Pulmonary artery endothelial cell (primary cell): Measurements from ENCODE around the gene UBE3A. TPM values are rescaled to one million over a fixed set of nuclear protein-coding genes. Genes with fewer than 3 reads are reported as not detected.
A peak's percentile ranks its signal among the peaks of the same experiment; 100 is the strongest.
"Not testable (repeated sequence)": the region's sequence is repeated elsewhere in the genome, so short reads cannot be mapped to it uniquely, and the experiment has no call there.

Experiments used
- DNase-seq: peaks from one replicate; pipeline ENCODE4 v3.0.0-alpha.2; 2011; ENCODE audit warnings: low read depth, low spot score
- total RNA-seq: library from RNA; depleted of rRNA; stranded (reverse); fragments of >200 nt; gene quantifications from 2 replicates; pipeline ENCODE4 v1.2.3, GENCODE V29; 2014

Gene UBE3A
- total RNA-seq, result 60.8 and 70.2 TPM in 2 replicates

DNA sequence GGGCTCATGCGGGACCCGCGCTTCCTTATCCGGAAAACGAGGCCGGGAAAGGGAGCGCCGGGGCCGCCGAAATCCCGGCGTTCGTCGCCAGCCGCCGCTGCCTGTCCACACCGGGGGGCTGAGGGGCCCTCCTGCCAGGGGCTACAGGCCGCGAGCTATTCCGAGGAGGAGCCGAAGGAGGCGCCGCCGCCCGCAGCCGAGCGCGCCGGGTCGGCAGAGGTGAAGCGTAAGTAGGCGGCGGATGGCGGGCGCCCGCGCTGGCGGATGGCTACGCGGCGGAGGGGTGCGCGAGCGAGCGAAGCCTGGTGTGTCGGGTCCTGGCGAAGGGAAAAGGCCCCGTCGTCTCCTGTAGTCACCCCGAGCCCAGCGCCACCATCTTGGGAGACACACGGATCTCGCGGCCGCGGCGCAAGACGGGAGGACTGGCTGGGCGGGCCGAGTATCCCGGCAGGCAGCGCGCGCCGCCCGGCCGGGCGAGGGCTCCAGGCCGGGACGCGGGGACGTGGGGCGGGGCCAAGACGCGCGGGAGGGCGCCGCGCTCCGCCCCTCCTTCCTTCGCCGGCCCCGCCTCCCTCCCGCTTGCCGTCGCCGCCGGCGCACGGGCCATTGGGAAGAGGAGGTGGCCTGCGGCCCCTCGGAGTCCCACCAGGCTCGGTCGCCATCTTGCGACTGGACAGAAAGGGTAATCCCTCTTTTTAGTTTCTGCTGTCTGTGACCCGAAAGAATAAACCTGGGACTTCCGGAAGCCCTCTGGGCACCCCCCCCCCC lies at the start of gene UBE3A:
Gene UBE3A, minus strand, starts transcription at position 424 of the 768 bp plus-strand sequence. CDS start 29,917 bp downstream, outside the sequence.
- peak; percentile 75 for DNase-seq

DNA sequence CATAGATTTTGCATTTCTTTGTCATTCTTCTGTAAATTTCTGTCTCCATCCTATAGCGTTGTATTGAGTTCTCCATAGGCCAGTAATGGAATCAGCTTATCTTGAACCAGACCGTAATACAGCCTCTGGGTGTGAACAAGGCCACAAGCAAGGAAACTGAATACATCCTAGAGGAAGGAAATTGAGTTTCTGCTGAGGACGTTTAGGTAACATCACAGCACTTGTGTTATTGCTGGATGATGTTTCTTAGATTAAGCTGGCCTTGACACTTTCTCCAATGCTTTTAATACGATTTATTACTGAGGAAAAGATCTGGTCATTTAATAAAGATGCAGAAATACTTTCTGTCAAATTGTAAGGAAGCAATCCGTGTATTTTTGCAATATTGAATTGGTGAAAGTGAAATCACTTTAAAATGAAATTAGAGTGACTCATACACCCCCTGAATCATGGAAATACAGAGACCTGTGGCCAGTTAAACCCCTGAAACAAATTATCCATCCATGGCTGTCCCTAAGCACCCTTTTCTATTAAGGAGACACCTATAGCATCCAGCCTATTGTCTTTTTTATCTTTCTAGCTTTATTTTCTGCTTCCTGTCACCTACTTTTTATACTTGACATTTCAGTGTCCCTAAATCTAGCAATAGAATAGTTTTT lies 48.5 kb upstream of the UBE3A start:
- no peak for DNase-seq

DNA sequence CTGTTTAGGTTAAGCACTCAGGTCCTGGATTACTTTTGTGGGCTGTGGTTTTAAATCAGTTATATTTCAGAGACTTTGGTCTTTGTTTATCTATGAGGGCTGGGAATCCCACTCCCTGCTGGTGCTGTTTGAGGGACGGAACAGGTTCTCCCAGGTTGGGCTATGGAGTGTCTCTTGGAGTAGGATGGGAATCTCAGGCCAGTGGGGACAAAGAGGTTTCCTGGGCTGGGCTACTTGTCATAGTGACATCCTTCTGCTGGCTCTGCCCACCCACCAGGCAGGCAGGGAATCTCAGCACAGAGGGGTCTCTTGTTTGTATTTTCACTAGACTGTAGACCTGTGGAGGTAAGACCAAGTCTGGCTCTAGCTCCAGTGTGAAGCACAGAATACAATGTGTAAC lies 47.2 kb upstream of the UBE3A start:
- DNase-seq, result no peak

DNA sequence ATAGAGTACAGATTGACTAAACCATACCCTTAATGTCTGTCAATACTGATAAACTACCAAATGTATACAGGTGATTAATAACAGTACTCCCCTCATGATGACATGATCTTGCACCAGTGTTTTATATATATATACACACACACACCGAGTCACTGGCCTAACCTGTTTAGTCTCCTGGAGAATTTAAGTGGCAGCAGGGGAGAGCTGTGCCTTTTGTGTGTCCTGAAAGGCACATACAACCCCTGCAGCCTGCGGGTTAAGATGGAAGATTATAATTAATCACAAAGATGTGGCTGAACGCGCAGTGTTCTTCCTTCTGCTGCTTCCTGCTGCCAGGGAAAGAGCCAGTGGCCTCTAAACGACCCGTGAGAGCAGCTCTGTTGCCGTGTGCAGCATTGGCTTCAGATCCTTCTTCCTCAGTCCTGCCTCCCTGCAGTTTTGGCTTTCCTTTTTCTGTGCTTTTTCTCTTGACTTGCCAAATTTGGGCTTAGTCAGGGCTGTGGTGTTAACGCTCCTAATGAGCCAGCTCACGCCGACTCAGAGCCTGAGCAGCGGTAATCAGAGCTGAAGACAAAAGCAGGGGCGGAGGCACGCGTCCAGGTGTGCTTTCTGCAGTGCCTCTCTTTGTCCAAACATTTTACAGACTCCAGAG lies 42.5 kb upstream of the UBE3A start:
- no peak for DNase-seq

DNA sequence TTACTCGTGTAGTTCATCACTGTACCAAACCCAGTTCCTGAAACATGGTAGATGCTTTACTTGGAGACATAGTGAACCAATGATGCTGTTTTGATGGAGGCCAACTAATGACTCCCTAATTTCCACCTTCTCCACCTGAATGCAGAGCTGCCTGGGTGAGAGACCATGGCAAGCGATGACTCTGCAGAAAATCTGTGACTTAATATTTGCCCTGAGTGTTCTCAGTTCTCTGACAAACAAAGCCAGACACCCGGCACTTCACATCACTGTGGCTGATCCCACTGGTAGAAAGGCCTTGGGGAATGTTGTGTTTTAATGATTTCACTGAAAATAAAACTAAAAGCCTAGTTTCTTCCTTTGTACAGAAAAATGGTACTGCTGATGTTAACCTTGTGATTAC lies 39.5 kb upstream of the UBE3A start:
- DNase-seq, result no peak

DNA sequence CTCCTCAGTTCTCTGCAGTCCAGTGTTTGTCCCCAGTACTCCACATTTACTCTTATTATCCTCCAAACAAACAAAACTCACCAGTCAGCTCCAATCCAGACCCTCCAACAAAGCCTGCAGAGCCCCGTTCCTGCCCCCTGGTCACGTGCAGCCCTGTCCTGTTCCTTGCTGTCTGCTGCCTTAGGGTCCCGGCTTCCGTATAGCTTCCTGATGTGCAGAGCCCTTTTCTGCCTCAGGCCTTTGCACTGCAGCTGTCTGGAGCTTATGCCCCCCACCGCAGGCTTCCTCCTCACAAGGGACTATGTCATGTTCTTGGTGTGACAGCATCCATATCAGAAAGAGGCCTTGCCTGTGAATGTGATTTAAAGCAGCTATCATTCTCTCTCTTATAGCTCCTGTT lies 39.0 kb upstream of the UBE3A start:
- DNase-seq, result no peak

DNA sequence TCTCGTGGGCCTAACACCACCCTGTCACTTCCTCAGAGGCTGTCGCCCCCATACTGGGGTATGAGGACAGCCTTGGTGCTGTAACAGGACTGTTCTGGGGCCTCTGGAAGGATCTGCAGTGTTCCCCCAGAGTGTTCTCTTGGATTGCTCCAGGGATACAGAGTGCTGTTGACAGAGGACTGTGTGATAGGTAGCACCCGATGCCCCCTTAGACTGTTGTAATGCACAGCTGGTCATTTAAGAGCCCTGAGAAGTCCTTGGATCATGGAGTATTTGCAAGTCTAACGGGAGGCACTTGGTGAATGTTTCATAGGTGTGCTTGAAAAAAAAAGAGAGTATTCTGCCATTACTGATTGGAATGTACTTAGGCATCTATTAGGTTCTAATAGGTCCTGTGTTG lies 35.4 kb upstream of the UBE3A start:
- no peak for DNase-seq

DNA sequence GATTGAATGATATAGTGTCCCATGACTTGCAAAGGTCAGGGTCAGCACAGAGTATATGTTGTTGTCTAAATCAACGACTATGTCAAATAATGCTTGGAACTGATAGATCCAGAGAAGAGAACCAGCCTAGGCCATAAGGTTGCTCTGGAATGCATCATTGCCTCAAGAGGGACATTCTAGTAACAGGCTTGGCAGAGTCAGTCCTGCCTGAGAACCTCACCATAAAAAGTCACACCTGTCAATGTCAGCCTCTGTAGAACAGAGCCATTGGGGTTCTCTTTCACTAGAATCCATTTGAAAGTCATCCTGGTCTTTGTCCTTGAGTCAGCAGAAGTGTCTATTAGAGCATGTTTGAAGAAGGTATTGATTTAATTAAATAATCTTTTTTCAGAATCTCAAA lies 31.4 kb upstream of the UBE3A start:
- no peak for DNase-seq

DNA sequence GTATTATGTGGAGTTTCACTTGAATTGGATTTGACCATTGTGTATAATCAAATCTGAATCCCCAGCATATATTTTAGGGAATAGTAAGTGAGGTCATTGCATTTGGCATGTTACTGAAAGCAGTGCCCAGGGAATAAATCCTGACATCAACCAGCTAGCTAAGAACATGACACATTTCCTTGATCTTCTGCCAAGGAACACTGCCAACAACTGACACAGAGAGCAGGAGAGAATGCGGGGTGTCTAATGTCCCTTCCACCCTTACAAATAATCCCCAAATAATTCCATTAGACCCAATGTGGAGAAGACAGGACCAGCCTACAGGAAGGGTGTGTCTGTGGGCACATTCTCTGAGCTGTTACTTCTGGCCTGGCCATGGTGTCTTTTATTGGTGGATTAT lies 30.6 kb upstream of the UBE3A start:
- DNase-seq, result no peak

DNA sequence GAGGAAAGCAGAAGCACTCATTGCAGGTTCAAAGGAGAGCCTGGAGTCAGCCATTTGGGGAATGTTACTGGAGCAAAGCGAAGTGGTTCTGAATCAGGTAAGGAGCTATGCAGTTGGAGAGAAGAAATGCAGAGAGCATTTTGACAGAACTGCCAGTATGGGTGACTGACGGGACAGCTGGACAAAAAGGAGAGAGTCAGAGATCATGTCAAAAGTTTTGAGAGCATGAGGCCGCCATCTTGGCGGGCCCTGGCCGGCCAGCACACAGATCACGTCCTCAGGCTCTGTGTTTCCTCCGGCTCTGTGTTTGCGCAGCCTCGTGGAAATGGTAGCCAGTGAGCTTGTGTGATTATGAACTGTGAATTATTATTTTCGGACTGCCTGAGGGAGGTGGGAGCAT lies 29.8 kb upstream of the UBE3A start:
- DNase-seq, result no peak

DNA sequence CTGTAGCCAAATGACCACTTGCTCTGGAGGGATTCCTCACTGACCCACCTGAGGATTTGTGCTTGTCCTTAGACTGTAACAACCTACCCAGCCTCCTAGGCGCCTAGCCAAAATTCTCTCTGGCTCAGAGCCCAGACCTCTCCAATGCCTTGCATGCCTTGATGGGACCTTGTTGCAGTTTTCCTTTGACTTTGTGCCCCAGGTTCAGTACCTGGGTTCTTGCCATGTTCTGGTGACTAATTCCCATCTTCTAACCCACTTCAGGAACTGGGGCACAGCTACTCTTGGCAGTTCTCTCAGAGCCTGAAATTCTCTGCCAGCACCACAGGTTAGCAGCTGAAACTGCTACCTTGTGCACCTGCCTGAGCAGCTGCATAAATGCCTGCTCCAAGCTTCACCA lies 27.0 kb upstream of the UBE3A start:
- DNase-seq, result no peak

DNA sequence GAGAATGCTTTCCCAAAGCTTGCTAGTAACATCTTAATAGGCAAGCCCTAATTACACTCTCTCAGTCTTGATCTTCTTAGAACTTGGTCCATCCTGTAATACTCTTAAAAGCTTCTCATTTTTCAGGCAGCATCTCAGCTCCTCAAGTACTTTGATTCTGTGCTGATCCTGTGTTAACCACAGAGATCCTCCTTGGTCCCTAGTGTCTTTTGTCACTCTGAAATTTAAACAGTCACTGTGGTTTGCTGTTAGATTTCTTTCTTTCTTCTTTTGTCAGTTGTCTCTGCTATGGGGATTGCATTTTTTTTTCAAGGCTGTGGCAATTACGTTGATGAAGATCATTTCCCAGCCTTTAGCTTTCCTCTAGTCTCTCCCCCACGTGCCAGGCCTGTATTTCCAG lies 26.0 kb upstream of the UBE3A start:
- DNase-seq, result no peak

DNA sequence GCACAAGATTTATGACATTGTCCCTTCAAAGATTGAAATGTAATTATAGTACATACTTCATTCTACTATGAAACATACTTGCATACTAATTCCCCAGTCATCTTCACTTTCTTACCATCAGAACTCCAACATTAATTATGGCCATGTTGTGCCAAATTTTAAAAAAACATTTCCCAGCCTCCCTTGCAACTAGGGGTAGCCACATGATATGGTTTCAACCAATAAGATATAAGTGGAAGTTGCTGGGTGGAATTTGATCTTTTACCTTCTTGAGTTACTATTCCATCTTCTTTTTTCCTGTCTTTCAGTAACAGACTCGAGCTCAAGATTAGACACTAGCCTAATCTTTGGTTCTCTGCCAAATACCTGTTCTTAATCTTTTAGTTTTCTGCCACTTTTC lies 25.6 kb upstream of the UBE3A start:
- DNase-seq, result no peak

DNA sequence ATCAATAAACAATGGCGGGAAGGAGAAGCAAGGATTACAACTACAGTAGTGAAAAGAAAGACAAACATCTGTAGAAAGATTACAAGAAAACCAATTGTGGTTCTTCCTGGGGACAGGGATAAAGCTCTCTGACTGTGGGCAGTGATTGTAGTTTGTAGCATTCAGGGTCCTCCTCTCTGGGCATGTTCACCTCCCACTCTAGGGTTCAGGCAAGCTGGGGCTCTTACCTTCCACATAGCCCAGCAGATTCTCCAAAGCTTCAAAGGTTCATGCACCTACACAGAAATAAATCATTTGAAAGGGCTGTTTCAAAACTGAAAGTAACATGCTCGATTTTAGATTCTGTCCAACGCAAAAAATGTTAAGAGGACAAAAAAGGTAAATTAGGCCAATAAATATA lies 17.4 kb upstream of the UBE3A start:
- no peak for DNase-seq

DNA sequence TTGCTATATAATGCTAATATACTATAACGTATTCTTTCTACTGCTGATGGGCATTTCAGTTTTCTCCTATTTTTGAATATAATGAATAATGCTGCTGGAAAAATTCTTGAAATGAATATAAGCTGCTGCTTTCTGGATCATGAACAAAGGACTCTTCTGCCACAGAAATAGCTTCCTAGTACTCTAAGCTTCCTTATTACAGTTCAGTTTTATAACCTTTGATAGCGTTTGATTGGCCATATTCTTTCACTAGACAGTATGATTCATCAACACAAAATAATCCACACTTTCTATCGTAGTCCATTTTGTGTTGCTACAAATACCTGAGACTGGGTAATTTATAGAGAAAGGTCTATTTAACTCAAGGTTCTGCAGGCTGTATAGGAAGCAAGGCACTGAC lies 16.4 kb upstream of the UBE3A start:
- no peak for DNase-seq

DNA sequence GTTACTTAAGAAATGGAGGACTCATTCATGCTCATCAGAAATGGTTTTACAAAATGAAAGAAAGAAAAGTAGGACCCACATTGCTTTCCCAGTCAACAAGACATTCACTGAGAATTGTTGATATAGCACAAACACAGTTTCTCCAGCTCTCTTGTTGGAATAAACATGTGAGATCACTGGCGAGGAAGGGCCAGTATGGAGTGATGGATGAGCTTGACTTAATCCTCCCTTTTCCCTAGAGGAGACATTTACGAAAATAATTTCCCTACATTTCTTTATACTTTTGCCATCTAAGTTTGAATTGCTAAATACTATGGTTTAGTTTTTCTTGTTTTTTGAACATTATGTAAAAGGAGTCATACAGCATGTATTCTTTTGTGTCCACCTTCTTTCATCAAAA lies 15.9 kb upstream of the UBE3A start:
- no peak for DNase-seq

DNA sequence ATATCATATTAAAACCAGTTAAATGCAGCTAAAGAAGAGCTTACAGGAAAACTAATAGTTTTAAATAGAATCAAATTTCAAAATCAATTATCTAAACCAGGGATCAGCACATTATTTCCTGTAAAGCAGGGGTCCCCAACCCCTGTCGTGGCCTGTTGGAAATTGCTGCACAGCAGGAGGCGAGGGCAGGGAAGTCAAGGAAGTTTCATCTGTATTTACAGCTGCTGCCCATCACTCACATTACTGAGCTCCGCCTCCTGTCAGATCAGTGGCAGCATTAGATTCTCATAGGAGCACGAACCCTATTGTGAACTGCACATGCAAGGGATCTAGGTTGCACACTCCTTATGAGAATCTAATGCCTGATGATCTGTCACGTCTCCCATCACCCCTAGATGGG lies 14.4 kb upstream of the UBE3A start:
- not testable (repeated sequence) for DNase-seq

DNA sequence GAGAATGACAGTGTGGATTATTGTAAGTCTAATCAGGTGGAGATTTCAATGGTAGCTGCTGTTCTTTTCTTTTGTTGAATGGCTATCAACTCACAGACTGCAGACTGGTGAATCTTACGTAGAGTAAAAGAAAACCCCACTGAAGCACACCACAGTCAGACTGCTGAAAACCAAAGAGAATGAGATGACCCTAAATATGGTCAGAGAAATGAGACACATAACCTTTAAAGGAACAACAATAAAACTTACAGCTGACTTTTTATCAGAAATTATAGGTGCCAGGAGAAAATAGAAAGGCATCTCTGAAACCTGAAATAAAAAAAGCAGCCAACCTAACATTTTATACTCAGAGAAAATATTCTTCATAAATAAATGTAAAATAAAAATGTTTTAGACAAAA lies 12.7 kb upstream of the UBE3A start:
- DNase-seq, result no peak

DNA sequence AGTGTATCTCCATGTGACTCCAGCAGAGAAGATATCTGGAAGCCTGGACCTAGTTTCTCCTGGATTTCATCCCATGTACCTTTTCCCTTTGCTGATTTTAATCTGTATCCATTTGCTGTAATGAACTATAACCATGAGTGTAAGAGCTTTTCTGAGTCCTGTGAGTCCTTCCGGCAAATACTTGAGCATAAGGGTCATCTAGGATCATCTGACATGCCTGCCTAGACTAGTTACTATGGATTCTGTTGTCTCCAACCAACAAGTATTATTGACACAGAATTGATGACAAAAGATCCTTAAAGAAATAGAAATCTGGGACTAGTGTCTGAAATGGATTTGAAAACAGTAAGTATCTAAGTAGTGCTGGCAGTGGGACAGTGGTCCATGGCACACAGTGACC lies 11.3 kb upstream of the UBE3A start:
- DNase-seq, result no peak

DNA sequence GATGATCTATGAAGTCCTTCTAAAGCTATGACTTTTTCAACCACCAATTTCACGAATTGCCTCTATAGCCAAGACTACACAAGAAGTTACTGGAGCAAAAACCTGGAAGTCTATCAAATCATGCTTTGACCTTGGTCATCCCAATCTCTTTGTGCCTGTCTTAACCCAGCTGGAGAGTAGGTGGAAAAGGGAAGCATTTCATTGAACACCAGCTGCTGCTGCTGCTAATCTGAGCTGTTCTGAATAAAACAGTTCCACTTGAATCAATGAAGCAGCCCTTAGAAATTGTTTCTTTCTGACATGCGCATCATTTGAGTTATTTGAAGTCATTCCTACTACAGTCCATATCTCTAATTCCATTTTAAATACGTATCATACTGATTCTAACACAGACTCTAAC lies 7.3 kb upstream of the UBE3A start:
- no peak for DNase-seq

DNA sequence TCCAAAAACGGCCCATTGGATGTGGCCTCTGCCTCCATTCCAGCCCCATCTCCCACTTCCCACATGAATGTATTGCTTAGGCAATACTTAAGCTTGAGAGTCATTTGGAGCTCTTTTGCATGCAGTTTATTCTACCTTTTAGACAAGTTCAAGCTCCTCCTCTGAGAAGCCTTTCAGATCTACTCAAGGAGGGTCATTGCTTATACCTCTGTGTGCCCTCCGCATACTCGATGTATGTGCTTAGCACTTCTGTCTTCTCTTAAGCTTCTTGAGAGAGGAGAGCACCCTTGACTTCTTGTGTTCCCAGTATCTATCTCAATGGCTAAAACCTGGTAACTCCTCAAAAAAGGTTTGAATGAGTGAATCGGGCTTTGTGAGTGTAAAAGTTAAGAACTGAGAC lies 6.6 kb upstream of the UBE3A start:
- DNase-seq, result no peak

DNA sequence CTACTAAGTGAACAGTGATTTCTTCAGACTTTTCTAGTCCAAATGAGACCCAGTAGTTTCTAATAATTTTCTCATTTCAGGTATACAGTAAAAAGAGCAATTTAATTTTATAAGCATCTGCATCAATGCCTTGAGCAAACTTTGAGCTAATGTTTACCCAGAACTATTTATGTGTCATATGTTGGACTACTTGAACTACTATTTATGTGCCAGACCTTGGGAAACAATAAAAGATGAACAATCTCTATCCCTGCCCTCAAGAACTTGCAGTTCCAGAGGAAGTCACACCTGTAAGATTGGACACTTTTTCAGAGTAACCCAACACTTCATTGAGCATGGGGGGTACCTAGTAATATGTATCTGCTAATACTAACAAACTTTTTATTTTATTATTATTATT lies 2.3 kb upstream of the UBE3A start:
- no peak for DNase-seq

DNA sequence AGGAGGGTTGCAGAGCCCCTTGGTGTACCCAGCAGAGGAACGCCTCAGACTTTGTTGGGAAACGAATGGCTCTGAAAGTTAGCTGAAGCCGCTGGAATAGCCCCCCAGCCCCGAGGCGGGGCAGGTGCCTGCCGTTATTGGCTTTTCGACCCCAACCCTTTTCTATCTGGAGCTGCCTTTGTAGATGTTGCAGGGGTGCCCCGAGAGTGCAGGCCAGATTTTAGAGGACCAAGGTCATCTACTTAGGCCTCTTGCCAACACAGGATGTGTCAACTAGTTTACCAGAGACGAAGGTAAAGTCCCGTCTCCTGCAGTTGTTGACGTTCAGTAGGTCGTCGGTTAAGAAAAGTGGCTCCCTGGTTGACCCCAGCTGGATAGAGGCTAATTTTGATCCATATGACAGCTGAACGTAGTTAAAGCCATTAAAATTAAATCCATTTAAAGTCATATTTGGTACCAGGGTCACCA lies 579 bp upstream of the UBE3A start:
- no peak for DNase-seq
